HG03045 (cell line): Measurements from ENCODE around the gene MIB2.

Experiments used
- ATAC-seq: cut with Tn5 transposase; IDR thresholded peaks from one replicate; pipeline ENCODE4 v1.9.1; 2021; ENCODE audit warnings: mild to moderate bottlenecking, moderate library complexity; ENCODE audit not compliant: unreplicated experiment

MIB2 gene

DNA sequence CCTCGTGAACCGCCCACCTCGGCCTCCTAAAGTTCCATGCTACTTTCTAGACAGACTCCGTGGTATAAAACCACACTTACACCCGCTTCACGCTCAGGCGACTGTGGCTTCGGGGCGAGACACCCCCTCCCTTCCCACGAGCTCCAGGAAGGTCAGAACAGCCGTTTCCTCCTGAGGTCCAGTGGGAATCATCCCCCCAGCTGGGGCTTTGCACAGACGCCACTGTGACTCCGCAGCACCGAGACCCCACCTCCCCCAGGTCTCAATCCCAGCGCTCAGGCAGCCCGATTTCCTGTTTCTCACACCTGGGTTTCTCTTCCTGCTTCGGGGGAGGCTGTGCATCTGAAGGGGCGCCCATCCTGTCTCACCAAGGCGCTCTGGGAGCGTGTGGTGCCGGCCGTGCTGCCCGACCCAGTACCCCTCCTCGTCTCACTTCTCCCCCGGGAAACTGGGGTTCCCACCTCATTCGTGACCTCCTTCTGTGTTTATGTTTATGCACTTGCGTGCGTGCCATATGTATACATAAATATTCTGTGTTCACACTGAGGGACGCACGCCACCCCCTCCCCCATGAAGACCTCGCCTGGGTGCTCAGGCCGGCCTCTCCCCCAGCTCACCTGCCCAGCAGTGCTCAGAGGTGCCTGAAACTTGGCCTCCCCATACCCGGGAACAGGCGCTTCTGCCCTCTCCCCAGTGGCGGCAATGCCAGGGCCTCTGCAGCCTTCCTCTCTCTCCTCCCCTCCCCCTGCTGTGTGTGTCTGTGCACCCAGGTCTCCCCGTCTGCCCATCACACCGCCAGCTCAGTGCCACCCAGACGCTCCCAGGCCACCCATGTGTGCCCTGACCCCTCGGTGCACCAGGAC is 62.6 kb downstream of the MIB2 start:
- ATAC-seq: peak; percentile 51

DNA sequence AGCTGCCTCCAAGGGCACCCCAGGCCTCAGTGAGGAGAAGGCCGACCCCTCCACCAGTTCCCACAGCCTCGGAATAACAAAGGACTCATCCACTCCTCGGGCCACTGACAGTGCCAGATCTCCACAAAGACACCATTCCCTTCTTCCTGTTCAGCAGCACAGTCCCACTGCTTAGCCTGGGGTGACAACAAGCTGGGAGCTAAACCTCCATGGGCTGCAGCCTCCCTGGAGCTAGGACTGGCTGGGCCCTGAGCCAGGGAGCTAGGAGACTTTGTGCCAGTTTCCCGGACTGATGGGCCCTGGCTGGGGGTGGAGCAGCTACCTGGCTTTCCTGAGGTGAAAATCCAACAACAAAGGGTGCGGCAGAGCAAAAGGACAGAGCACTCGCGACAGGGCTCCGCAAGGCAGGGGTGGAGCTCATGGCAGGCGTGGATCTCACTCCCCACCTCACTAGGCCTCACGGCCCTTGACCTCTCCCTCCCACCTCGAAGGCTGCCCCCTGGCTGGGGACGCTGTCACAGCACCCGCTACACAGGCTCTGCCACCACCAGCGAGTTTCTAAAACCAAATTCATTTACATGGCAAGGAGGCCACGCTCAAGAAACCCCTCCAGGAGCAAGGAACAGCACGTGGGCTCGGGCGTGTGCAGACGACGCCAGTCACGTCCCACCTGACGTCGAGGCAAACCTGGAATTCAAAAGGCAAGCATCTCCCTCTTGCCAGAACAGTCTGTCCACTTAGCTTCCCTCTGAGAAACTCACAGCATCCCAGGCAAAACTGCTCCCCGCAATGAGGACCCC is 63.5 kb downstream of the MIB2 start:
- ATAC-seq: no peak
